Measurements from ENCODE around the gene COL3A1. TPM values are rescaled to one million over a fixed set of nuclear protein-coding genes. Genes with fewer than 3 reads are reported as not detected.
A peak's percentile ranks its signal among the peaks of the same experiment; 100 is the strongest.

The COL3A1 gene
- total RNA-seq, 1 donor from 2014 or later = 191 TPM

DNA sequence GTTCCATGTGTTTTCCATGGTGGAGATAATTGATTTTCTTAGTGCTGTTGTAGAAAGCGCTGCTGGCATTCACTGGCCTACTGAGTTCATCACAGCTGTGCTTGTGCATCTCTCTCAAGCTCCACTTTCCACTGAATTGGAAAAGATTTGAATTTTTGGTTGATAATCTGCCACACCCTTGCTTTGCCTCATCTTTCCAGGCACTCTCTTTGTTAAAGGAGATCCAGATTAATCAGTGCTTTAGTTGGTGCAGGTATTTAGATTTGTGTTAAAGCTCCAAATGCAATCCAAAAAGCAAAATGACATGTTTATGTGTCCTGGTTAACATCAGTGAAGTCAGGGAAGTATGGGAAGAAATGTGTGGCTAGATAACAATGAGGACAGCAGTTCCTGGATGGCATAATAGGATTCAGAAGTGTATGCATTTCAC is 2.7 kb upstream of the COL3A1 start:
- ATAC-seq = peak; percentile 19
- intact Hi-C loops (cut with DNase I) = no loop called here
- no peak for DNase-seq (ENCODE audit: low spot score)

DNA sequence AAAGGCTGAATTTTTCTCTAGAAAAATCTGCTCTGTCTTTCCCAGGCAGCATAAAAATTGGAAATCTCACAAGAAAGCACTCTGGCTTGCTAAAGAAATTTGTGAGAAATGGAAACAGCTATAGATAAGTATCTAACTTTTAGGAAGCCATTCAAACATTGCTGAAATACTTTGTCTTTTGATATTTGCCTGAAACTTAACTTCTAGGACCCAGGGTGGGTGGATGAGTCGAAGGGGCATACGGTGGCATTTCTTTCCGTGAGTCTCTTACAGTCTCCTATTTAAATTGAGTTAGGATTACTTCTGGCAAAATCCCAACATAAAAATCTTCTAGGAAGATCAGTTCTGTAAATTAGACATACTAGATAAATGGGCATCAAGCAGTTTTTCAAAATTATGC is 532 bp upstream of the COL3A1 start:
- no peak for DNase-seq (ENCODE audit: low spot score)
- ATAC-seq = no peak
- intact Hi-C loops (cut with DNase I) = no loop called here

DNA sequence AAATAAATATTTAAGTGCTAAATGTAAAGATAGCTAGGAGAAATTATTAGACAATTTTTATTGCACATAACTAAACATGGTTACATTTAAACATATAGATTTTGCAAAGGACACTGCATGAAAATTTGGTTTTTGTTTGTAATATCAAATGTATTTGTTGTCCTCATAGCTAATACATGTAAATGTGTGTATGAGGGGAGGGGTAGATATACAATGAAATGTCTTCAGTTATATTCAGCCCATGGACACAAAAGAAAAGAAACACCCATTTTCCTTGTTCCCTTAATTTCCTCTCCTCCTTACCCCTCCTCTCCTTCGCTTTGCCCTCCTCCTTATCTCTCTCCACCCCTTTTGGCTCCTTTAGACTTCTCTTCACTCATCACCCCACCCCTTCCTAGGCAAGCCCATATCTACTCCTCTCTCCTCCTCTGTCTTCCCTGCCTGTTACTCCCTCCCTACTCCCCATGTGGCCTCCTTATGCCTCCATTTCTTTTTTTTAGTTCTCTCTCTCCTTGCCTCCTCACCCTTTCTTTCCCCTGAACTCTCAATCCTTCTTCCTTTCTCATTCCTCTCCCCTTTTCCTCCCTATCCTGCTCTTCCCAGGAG is 1.4 kb downstream of the COL3A1 start:
- intact Hi-C loops (cut with DNase I) = no loop called here
- DNase-seq (ENCODE audit: low spot score) = peak; percentile 60

DNA sequence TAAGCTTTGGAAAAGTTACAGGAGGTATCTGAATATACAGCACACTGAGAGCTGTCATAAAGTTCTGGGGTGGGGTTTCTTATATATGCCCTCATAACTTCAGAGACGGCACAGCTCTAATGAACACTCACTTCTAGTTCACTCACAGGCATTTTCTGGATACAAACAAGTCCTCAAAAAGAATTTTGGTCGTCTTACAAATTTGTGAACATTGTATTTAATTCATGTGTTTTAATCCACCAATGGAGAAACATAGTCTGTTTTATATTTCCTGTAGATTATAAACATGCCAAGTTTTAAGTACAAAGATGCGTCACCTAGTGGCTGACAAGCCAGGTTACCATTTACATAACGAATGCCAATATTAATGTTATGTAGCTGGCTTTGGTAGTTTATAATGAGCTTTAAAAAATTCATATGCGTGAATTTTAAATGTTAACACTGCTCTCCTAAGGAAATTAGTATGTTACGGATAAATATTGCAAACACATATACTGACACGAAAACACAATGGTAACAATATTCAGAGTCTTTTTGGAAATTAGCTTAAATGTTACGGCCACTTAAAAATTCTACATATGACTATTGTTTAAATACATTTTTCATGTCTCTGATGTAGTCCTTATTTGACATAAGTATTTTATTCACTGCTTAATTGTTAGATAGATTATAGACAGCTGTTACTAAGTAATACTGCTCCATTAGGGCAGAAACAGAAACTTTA is 2.5 kb downstream of the COL3A1 start:
- ATAC-seq = no peak
- no peak for DNase-seq (ENCODE audit: low spot score)
- intact Hi-C loops (cut with DNase I) = no loop called here

More for the DNA sequence above, 1.4 kb downstream of the COL3A1 start:
- ATAC-seq = peak; percentile 96

DNA sequence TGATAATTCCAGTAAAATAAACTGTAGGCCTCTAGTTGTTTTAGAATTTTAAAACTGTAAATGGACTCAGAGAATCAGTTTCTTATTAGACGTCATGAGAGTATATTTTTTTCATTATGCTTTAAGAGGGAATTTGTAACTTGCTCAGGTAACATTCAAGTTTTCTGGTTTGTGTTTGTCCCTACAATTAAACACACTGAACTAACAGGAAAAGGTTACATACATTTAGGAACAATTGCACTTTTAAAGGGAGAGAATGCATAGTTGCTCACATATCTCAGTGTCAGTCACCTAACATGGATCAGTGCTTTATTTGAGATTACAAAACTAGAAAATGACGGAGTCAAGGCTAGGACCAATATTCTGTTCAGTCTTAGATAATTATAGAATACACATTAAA is 3.1 kb downstream of the COL3A1 start:
- intact Hi-C loops (cut with DNase I) = no loop called here
- no peak for DNase-seq (ENCODE audit: low spot score)
- no peak for ATAC-seq

DNA sequence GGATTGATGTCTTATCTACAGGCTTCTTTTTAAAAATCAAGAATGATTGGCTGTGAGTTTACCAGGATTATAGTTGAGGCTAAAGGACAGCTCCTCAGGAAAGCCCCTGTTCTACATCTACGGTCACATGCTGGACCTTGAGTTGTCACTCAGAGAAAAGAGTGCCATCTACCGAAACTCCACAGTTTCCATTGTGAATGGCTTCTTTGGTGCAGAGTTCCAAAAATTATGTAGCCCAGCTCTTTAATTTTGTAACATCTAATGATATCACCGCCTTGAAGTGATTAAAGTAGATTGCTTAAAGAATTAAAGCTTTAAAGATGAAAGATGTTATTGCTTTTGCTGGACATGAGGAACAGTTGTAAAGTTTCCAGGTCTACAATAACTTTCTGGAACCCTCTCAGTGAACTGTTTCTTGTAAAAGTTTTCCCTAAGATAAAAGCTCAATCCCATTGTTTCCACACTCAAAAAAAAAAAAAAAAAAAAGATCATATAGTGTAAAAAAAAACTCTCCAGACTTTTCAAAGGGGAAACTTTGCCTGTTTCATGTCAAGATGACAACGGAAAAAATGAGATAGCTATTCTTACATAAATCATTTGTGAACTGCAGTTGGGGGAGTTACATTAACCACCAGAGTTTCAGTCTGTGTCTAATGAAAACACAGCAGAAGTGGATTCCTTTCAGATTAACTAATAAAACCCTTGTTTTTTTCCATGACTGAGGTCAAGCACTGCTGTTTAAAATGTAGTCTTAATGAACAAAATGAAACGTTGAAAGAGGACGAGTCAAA is 4.3 kb downstream of the COL3A1 start:
- peak; percentile 63 for ATAC-seq
- DNase-seq (ENCODE audit: low spot score) = no peak
- intact Hi-C loops (cut with DNase I) = no loop called here

DNA sequence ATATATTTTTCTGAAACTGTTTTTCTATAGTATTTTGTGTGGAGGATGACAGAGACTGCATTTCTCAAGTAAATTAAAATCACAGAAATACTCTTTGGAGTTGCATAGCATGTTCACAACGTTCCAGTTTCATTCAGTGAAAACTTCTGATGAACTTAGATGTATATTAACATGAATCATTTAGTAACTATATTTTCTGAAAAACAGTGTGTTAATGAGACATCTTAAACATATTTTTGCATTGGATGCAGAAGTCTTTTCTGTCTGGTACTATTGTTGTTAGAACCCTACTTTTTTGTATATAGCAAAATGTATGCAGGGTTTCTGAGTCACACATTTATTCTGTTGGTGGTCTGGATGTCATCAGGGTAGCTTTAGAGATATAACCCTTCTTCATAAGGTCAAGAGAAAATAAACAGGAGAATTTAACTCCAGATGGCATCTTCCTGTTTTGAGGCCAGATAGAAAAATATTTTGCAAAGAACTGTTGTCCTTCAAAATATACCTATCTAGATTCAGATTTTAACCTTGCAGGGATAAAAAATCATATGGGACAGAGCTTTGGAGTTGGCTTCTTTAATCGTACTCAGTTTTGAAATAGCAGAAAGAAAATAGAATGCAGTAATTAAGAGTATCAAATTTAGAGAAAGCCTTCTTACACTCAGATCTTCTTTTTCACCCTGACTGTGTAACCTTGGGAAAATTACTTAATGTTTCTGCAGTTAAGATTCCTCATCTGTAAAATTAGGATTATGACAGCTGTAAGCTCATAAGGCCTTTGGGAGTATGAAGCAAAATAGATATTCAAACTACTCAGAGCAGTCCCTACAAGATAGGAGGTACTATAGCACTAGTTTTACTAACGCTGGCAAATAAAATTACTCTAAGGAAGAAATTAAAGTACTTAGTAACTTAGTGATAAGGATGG is 5.3 kb downstream of the COL3A1 start:
- ATAC-seq = no peak

DNA sequence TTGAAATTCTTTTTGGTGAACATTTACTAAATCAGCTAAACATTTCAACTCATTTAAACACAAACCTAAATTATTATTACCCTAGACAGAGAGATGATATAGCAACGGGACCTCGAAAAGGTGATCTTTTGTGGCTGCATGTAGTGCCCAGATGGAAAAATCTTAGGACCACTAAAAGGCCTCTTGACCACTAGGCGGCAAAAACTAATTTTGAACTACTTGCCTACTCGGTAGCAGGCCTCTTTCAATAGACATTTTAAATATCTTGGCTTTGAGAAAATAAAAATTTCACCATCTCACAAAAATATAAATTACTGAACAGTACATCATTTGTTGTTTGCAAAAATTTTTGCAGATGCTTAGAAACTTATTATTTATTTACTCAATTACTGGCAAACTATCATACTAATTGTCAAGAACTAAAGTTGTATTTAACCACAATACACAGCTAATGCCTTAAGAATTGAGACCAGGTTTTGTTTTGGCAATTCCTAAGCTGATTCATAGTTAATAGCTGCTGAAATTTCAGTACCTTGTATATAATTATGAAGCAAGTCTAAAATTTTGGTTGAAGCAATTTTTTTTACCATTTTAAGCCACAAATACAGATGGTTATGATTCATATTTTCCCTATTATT is 9.4 kb downstream of the COL3A1 start:
- ATAC-seq = peak; percentile 58
- no peak for DNase-seq (ENCODE audit: low spot score)
- intact Hi-C loops (cut with DNase I) = no loop called here

More for the DNA sequence above, 5.3 kb downstream of the COL3A1 start:
- DNase-seq (ENCODE audit: low spot score) = no peak
- intact Hi-C loops (cut with DNase I) = no loop called here

DNA sequence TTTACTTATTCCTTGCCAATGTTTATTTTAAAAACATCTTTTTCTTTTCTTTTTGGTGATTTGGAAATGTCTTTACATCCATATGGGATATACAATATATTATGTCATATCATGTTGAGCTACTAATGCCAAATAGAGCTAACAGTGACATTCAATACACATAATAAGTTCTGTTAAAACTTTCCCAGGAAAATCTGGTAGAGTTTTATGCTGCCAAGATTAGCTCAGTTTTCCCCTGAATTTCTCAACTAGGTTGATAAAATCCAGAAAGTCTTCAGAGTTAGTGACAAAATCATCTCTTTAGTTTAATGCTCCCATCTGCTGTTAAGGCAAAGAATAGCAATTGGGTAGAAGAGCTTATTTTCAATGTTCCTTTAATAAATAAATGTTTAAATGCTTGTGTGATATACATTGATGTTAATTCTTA is 9.9 kb downstream of the COL3A1 start:
- ATAC-seq (peak; percentile 76), DNase-seq (ENCODE audit: low spot score) (no peak)
- intact Hi-C loops (cut with DNase I) = no loop called here

DNA sequence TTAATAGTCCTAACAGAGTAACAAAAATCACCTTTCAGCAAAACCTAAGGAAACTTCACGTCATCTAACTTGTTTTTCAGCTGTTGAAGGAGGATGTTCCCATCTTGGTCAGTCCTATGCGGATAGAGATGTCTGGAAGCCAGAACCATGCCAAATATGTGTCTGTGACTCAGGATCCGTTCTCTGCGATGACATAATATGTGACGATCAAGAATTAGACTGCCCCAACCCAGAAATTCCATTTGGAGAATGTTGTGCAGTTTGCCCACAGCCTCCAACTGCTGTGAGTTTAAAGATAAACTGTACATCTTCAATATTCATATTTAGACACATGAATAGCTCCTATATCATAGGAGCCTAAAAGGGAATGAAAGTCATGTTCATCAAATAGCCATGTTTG is 10.5 kb downstream of the COL3A1 start:
- intact Hi-C loops (cut with DNase I) = no loop called here
- no peak for DNase-seq (ENCODE audit: low spot score)
- peak; percentile 87 for ATAC-seq

DNA sequence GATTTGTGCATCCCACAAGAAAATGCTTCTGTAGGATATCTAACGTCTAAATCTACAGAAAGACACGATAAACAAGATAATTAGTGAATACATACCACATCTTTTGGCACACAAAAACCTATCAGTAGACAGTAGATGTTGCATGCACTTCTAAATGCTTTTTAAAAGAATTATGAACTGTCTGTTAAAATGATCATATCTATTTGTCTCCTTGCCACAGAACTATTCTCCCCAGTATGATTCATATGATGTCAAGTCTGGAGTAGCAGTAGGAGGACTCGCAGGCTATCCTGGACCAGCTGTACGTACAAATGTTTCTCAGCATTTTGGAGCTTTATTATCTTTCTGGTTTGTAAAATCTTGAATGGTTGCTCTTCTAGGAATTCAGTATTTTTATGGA is 12.7 kb downstream of the COL3A1 start:
- intact Hi-C loops (cut with DNase I) = no loop called here
- no peak for ATAC-seq
- DNase-seq (ENCODE audit: low spot score) = no peak

DNA sequence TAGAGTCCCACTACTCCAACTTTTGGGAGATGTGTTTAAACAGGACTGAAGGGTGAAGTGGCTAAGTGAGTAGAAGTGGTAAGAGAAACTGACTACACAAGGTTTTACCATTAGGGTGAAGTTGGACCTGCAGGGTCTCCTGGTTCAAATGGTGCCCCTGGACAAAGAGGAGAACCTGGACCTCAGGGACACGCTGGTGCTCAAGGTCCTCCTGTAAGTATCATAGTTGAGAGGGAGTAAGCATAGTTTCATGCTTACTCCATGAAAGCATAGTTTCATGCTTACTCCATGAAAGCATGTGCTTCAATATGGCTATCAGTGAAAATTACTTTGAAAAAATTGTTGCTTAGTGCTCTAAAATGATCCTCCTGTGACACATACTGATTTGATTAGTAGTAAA is 19.1 kb downstream of the COL3A1 start:
- no peak for ATAC-seq
- intact Hi-C loops (cut with DNase I) = no loop called here

DNA sequence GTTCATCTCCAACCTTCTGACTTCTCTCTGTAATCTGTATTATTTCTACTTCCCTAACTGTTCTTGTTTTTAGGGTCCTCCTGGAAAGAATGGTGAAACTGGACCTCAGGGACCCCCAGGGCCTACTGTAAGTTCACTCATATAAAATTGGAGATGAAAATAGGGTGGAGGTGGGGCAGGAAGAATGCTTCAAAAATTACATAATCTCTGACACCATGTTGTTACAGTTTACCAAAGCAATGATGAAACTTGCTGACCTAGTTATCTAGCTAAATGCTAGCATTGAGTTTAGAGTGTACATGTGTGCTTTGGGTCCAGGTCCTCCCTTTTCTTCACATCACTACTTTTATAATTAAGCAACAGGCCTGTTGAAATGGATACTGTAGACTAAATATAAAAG is 23.1 kb downstream of the COL3A1 start:
- DNase-seq (ENCODE audit: low spot score) (no peak), ATAC-seq (peak; percentile 69)
- intact Hi-C loops (cut with DNase I) = no loop called here

More for the DNA sequence above, 19.1 kb downstream of the COL3A1 start:
- DNase-seq (ENCODE audit: low spot score) = no peak

DNA sequence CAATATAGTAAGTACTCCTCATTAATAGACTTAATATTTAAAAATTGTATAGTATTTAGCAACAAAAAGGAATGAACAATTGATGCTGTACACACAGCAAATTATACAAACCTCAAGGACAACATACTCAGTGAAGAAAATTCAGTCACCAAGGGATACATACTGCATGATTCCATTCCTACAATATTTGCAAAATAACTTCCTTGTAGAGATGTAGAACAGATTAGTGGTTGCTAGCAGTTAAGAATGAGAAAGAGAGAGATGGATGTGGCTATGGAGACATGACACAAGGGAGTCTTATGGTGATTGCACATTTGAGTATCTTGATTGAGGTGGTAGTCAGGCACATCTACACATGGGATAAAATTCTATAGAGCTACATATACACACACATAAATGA is 26.0 kb downstream of the COL3A1 start:
- intact Hi-C loops (cut with DNase I) = no loop called here
- no peak for DNase-seq (ENCODE audit: low spot score)
- ATAC-seq = no peak

DNA sequence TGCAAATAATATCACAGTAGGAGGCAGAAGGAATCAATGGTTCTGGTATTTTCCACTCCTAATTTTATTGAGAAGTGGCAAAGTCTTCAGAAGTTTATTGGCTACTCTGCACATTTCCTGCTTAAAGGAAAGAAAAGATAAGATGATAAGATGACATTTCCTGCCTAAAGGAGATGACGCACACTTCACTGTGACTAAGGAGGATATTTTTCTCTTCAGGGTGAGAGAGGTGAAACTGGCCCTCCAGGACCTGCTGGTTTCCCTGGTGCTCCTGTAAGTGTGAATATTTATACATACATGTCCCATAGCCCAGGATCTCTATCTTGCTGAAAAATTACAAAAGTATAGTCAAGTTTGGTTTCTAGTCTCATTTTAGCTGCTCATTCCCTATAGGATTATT is 27.9 kb downstream of the COL3A1 start:
- DNase-seq (ENCODE audit: low spot score) = no peak
- ATAC-seq = no peak
- intact Hi-C loops (cut with DNase I) = no loop called here

DNA sequence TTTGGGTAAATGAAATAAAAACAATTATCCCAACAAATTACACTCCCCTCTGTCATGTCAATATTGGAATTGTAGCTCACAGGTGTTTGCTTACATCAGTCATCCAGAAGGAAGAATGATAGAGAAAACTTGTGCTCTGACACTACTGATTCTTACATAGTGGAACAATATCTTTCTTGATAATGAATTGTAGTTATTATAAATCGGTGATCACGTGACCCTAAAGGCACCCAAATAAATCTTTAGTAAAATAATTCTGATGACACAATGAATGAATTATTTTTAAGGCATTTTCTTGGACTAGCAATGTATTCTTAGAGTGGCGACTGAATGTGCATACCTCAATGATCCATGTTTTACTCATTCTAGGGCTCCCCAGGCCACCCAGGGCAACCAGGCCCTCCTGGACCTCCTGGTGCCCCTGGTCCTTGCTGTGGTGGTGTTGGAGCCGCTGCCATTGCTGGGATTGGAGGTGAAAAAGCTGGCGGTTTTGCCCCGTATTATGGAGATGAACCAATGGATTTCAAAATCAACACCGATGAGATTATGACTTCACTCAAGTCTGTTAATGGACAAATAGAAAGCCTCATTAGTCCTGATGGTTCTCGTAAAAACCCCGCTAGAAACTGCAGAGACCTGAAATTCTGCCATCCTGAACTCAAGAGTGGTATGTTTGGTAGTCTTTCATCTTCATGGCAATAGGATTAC is 34.5 kb downstream of the COL3A1 start:
- ATAC-seq = no peak
- DNase-seq (ENCODE audit: low spot score) = no peak
- intact Hi-C loops (cut with DNase I) = no loop called here

DNA sequence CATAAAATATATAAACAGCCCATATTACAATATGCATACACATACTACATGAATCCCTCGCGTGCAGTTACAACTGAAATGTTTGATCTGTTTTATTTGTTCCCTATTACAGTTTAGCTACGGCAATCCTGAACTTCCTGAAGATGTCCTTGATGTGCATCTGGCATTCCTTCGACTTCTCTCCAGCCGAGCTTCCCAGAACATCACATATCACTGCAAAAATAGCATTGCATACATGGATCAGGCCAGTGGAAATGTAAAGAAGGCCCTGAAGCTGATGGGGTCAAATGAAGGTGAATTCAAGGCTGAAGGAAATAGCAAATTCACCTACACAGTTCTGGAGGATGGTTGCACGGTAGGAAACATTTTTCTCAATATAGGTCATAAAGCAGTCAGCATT is 36.4 kb downstream of the COL3A1 start:
- intact Hi-C loops (cut with DNase I) = no loop called here
- ATAC-seq (no peak), DNase-seq (ENCODE audit: low spot score) (no peak)

DNA sequence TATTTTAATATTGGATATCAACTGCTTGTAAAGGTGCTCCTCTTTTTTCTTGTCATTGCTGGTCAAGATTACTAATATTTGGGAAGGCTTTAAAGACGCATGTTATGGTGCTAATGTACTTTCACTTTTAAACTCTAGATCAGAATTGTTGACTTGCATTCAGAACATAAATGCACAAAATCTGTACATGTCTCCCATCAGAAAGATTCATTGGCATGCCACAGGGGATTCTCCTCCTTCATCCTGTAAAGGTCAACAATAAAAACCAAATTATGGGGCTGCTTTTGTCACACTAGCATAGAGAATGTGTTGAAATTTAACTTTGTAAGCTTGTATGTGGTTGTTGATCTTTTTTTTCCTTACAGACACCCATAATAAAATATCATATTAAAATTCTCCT is 38.2 kb downstream of the COL3A1 start:
- intact Hi-C loops (cut with DNase I) = no loop called here
- ATAC-seq (no peak), DNase-seq (ENCODE audit: low spot score) (no peak)
